Karpas-422 (cell line): ENCODE data around the gene NOTCH1. TPM values are rescaled to one million over a fixed set of nuclear protein-coding genes. Genes with fewer than 3 reads are reported as not detected.

Experiments
- DNase-seq: peaks from one replicate; pipeline ENCODE4 v3.0.0-alpha.2; 2015
- H2AFZ ChIP-seq: fragments of 200-600 bp; sonication (generic); 2 replicates; pipeline ENCODE4 v1.6.1; 2014; ENCODE audit warnings: antibody characterized with exemption, low read length, mixed read lengths
- H3K27ac ChIP-seq: fragments of 200-600 bp; sonication (generic); 2 replicates; pipeline ENCODE4 v1.5.1; 2014; ENCODE audit warnings: mild to moderate bottlenecking, low read length, moderate library complexity
- H3K27me3 ChIP-seq: fragments of 200-600 bp; sonication (generic); 2 replicates; pipeline ENCODE4 v1.6.1; 2014; ENCODE audit warnings: low read length, mixed read lengths
- H3K36me3 ChIP-seq: fragments of 200-600 bp; sonication (generic); 2 replicates; pipeline ENCODE4 v1.6.1; 2014; ENCODE audit warnings: low read length, mixed read lengths; ENCODE audit not compliant: insufficient read depth
- H3K4me1 ChIP-seq: fragments of 200-600 bp; sonication (generic); 2 replicates; pipeline ENCODE4 v1.6.1; 2014; ENCODE audit warnings: mild to moderate bottlenecking, low read length, mixed read lengths
- H3K4me2 ChIP-seq: fragments of 200-600 bp; sonication (generic); 2 replicates; pipeline ENCODE4 v1.6.1; 2014; ENCODE audit warnings: low read length, low read depth, mild to moderate bottlenecking; ENCODE audit not compliant: poor library complexity, severe bottlenecking
- H3K4me3 ChIP-seq: fragments of 200-600 bp; sonication (generic); 2 replicates; pipeline ENCODE4 v1.5.1; 2014; ENCODE audit warnings: mild to moderate bottlenecking, antibody characterized with exemption, low read length, mixed read lengths
- H3K79me2 ChIP-seq: fragments of 200-600 bp; sonication (generic); 2 replicates; pipeline ENCODE4 v1.6.1; 2014; ENCODE audit warnings: mild to moderate bottlenecking, low read length, mixed read lengths
- H3K9ac ChIP-seq: fragments of 200-600 bp; sonication (generic); 2 replicates; pipeline ENCODE4 v1.6.0; 2014; ENCODE audit warnings: low read length
- H3K9me2 ChIP-seq: fragments of 200-600 bp; sonication (generic), shearing (Covaris generic); replicated peaks from 2 replicates; pipeline ENCODE4 v1.6.0; 2014; ENCODE audit warnings: mild to moderate bottlenecking, low read length, moderate library complexity; ENCODE audit not compliant: insufficient read depth
- H3K9me3 ChIP-seq: fragments of 300-700, 200-600 bp; sonication (generic); 2 replicates; pipeline ENCODE4 v1.6.1; 2014; ENCODE audit warnings: low read length, mixed read lengths
- H4K20me1 ChIP-seq: fragments of 200-600 bp; sonication (generic); 2 replicates; pipeline ENCODE4 v1.6.1; 2014; ENCODE audit warnings: mild to moderate bottlenecking, antibody characterized with exemption, low read length, low read depth; ENCODE audit not compliant: insufficient read depth
- total RNA-seq: library from RNA; depleted of rRNA; stranded (reverse); fragments of >200 nt; shearing (Covaris generic); gene quantifications from 2 replicates; pipeline ENCODE4 v1.2.3, GENCODE V29; 2014; ENCODE audit warnings: low replicate concordance

NOTCH1 gene
- total RNA-seq, 1 experiment from 2014 or later: 15.0 TPM

DNA sequence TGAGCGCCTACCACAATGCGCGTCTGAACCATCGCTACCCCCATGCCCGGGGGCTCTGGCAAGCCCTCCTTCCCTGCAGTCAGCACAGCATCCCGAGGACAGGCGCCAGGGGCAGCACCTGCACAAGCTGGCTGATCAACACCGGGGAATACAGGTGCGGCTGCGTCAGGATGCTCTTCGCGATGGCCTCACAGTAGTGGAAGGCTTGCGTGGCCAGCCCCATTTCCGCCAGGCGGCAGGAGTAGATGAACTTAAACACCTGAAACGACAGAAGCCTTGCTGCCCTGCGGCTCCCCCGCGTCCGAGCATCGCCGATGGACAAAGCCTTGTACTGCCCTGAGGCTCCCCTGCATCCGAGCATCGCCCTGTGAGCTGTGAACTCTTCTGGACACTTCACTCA is 88.5 kb downstream of the NOTCH1 start:
- no peaks in the 10 kb centered on the region for H3K9me2 ChIP-seq
- H3K36me3 ChIP-seq: peaks cover 13% of the 10 kb centered on the region
- no peaks in the 10 kb centered on the region for H3K9me3 ChIP-seq
- no peaks in the 10 kb centered on the region for H3K27me3 ChIP-seq
- no peak overlapping the region for H3K4me3 ChIP-seq
- no peaks in the 10 kb centered on the region for H3K4me1 ChIP-seq
- no peak overlapping the region for H3K4me2 ChIP-seq
- H3K27ac ChIP-seq: no peak overlapping the region
- H4K20me1 ChIP-seq: no peaks in the 10 kb centered on the region
- DNase-seq: no peak
- H3K79me2 ChIP-seq: no peaks in the 10 kb centered on the region
- no peak overlapping the region for H2AFZ ChIP-seq
- no peak overlapping the region for H3K9ac ChIP-seq

DNA sequence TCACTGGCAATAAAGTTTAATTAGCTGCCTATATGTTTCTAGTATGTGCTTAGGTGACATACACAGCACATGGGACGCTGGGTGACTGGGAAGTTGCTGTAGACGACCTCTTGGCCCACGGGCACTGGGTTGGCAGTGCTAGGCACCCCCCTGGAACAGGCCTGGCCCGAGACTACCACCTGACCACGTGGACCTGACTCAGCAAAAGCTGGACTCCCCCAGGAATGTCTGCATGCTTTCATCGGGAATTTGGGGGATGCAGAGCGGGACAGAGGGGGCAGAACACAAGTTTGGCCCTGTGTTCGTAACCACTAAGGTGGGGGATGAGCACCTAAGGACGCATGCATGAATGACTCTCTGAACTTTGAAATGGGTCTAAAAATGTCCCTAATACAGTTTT is 89.6 kb downstream of the NOTCH1 start:
- no peak overlapping the region for H3K27ac ChIP-seq
- no peaks in the 10 kb centered on the region for H3K27me3 ChIP-seq
- H3K79me2 ChIP-seq: no peaks in the 10 kb centered on the region
- H3K4me3 ChIP-seq: no peak overlapping the region
- no peaks in the 10 kb centered on the region for H3K4me1 ChIP-seq
- peaks cover 15% of the 10 kb centered on the region for H3K36me3 ChIP-seq
- H4K20me1 ChIP-seq: no peaks in the 10 kb centered on the region
- H3K9me2 ChIP-seq: no peaks in the 10 kb centered on the region
- H3K4me2 ChIP-seq: no peak overlapping the region
- no peak overlapping the region for H2AFZ ChIP-seq
- H3K9me3 ChIP-seq: no peaks in the 10 kb centered on the region
- H3K9ac ChIP-seq: no peak overlapping the region
- DNase-seq: no peak

DNA sequence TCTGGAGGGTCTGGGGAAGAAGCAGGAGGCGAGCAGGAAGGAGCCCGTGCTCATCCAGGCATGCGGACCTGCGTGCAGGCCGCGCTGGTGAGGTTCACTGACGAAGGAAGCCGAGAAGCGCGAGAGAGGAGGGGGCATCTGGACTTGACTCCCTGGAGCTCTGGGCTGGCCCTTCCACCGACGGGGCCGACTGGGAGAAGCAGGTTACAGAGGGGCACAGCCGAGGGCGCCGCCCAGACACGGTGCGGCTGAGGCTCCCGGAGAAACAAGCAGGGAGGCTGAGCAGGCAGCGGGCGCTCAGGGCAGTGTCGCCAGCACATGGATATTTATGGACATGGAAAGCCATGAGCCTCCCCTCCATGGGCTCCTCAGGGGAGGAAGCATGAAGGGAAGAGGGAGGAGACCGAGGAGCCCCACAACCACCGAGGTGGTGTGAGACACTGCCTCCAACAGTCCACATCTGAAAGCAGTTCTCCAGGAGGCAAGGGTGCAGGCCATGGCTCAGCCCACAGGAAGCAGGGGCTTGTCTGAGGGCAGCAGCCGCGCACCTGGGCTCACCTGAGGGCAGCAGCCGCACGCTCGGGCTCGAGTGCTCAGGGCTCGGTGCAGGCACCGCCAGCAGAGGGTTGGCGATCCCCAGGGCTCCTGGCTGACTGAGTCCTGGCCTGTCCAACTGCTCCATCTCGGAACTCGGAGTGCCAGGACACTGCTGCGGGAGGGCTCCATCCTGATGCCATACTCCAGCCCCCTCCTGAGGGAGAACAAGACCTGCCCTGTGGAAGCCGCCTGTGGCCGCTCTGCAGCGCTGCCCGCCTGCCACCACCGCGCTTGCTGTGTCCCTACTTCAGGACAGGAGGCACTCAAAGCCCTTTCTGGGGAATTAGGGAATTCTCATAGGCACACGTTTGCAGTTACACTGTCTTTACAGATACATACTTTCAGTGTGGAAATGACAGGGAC is 90.5 kb downstream of the NOTCH1 start:
- DNase-seq: no peak
- peaks cover 12% of the 10 kb centered on the region for H3K36me3 ChIP-seq
- no peaks in the 10 kb centered on the region for H3K79me2 ChIP-seq
- H2AFZ ChIP-seq: no peak overlapping the region
- no peak overlapping the region for H3K4me2 ChIP-seq
- H3K9ac ChIP-seq: no peak overlapping the region
- H3K4me1 ChIP-seq: no peaks in the 10 kb centered on the region
- no peak overlapping the region for H3K4me3 ChIP-seq
- no peaks in the 10 kb centered on the region for H3K9me2 ChIP-seq
- H3K9me3 ChIP-seq: no peaks in the 10 kb centered on the region
- no peak overlapping the region for H3K27ac ChIP-seq
- no peaks in the 10 kb centered on the region for H3K27me3 ChIP-seq
- no peaks in the 10 kb centered on the region for H4K20me1 ChIP-seq

DNA sequence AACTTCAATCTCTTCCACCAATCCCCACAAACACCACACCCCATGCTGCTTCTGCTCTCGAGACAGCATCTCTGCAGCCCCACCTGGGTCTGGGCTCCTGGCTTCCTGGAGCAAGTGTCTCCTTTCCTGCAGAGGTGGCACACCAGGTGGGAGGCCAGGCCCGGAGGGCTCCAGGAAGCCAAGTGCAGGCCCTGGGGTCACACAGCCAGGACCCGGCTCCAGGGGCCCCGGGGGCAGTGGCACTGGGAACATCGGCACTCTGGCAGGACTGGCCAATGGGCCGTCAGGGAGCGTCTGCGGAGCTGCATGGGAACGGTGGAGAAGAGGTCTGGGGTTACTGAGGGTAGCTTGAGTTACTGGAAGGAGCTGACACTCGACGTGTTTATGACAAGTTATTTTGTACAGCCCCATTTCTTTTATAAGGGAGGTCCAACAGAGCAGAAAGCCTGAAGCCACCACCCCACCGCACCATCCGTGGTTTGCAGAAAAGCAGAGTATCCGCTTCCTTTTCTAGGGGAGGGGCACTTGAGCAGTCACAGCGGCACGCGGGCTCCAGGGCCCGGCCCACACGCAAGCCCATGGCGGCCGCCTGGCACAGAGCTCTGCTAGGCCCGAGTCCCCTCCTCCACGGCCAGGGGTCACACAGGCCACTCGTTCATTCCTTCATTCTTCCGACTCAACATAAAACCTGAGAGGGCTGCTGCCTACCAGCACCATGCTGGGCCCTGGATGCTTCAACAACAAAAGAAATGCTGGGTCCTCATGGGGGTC is 91.6 kb downstream of the NOTCH1 start:
- no peak overlapping the region for H3K9ac ChIP-seq
- DNase-seq: no peak
- no peaks in the 10 kb centered on the region for H3K4me1 ChIP-seq
- no peak overlapping the region for H3K4me2 ChIP-seq
- H2AFZ ChIP-seq: no peak overlapping the region
- H3K27ac ChIP-seq: no peak overlapping the region
- H4K20me1 ChIP-seq: no peaks in the 10 kb centered on the region
- H3K27me3 ChIP-seq: no peaks in the 10 kb centered on the region
- no peaks in the 10 kb centered on the region for H3K9me3 ChIP-seq
- no peak overlapping the region for H3K4me3 ChIP-seq
- peaks cover 5% of the 10 kb centered on the region; the same call in 1 of the 2 replicates for H3K36me3 ChIP-seq
- H3K9me2 ChIP-seq: no peaks in the 10 kb centered on the region
- H3K79me2 ChIP-seq: no peaks in the 10 kb centered on the region

DNA sequence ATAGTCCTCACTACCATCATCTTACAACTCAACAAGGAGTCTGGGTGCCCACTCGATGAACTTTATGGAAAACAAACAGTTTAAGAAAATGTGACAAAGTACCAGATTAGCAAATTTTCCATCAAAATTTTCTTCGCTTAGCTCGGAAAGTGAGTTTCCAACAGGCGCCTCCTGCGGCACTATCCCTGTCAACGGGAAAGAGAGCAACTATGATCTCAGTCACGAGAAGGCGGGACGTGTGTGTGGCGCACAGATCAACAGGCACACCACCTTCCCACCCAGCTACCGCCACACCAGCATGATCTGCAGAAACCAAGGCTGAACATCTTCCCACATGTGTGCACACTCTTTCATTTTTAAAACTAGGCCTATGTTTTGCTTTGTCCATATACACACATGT is 92.5 kb downstream of the NOTCH1 start:
- H3K4me1 ChIP-seq: no peaks in the 10 kb centered on the region
- H4K20me1 ChIP-seq: no peaks in the 10 kb centered on the region
- no peak for DNase-seq
- no peaks in the 10 kb centered on the region for H3K9me2 ChIP-seq
- H3K36me3 ChIP-seq: peaks cover 2% of the 10 kb centered on the region; the same call in 1 of the 2 replicates
- H3K4me2 ChIP-seq: no peak overlapping the region
- no peak overlapping the region for H3K9ac ChIP-seq
- H3K27me3 ChIP-seq: no peaks in the 10 kb centered on the region
- H2AFZ ChIP-seq: no peak overlapping the region
- no peak overlapping the region for H3K27ac ChIP-seq
- H3K79me2 ChIP-seq: no peaks in the 10 kb centered on the region
- no peaks in the 10 kb centered on the region for H3K9me3 ChIP-seq
- no peak overlapping the region for H3K4me3 ChIP-seq

DNA sequence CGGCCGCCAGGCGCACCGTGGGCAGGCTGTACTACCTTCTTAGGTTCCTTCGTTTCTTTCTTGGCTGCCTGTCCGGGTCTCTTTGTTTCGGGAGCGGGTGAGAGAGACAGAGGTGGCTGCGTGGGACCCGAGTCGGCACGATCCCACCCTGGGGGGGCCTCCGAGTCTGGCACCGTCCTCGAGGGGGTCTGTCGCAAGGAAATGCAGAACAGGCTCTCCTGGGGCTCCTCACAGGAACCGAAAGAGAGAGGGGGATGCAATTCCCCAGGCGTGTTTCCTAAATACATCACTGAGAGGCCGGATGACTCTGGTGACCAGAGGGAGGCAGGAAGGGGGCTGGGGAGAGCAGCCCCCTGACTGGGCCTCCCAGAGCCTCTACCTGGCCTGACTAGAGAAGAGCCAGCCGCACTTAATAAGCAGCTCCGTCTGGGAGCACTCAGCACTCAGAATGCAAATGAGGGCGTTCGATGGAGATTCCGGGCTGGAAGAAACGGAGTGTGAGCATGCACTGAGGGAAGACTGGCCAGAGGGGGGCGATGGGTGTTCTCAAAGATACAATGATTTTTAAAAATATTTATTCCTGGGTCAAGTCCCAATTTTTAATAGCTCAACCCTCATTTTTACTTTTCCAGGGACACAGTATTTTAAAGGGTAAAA is 94.5 kb downstream of the NOTCH1 start:
- no peak overlapping the region for H3K9ac ChIP-seq
- no peak overlapping the region for H2AFZ ChIP-seq
- H3K27me3 ChIP-seq: no peaks in the 10 kb centered on the region

DNA sequence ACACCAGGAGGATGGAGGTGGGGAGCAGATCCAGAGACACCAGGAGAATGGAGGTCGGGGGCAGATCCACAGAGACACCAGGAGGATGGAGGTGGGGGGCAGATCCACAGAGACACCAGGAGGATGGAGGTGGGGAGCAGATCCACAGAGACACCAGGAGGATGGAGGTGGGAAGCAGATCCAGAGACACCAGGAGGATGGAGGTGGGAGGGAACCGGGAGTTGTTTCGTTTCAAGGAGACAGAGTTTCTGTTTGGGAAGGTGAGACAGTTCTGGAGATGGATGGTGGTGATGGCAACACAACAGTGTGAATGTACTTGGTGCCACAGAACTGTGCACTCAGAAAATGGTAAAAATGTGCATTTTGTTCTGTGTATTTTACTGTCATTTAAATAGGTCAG is 97.2 kb downstream of the NOTCH1 start:
- no peak overlapping the region for H2AFZ ChIP-seq
- peaks cover 5% of the 10 kb centered on the region; the same call in 1 of the 2 replicates for H3K36me3 ChIP-seq
- H3K27ac ChIP-seq: no peak overlapping the region
- no peaks in the 10 kb centered on the region for H3K79me2 ChIP-seq
- H3K4me1 ChIP-seq: peaks cover 15% of the 10 kb centered on the region
- no peaks in the 10 kb centered on the region for H3K9me3 ChIP-seq
- peaks cover 4% of the 10 kb centered on the region; the same call in 1 of the 2 replicates for H4K20me1 ChIP-seq
- no peaks in the 10 kb centered on the region for H3K27me3 ChIP-seq
- no peak overlapping the region for H3K4me3 ChIP-seq
- no peak overlapping the region for H3K4me2 ChIP-seq
- no peak overlapping the region for H3K9ac ChIP-seq
- no peaks in the 10 kb centered on the region for H3K9me2 ChIP-seq
- no peak for DNase-seq

More for the DNA sequence above, 94.5 kb downstream of the NOTCH1 start:
- H3K9me3 ChIP-seq: no peaks in the 10 kb centered on the region
- no peak overlapping the region for H3K4me2 ChIP-seq
- H3K79me2 ChIP-seq: no peaks in the 10 kb centered on the region
- H3K36me3 ChIP-seq: peaks cover 5% of the 10 kb centered on the region; the same call in 1 of the 2 replicates
- no peak overlapping the region for H3K27ac ChIP-seq
- H3K4me1 ChIP-seq: peaks cover 15% of the 10 kb centered on the region
- H3K4me3 ChIP-seq: no peak overlapping the region
- H3K9me2 ChIP-seq: no peaks in the 10 kb centered on the region
- no peak for DNase-seq
- H4K20me1 ChIP-seq: peaks cover 4% of the 10 kb centered on the region; the same call in 1 of the 2 replicates
